ENCODE measurements around the gene DHX35.

The DHX35 gene

GRCh38 chr20:38962044-38962927 lies at the start of gene DHX35:
DHX35 (plus strand) TSS chr20:38962344; CDS start chr20:38962368, 24 bp downstream.
- peak; percentile 98 to 99 for DNase-seq

GRCh38 chr20:38915355-38915754 lies 46.8 kb upstream of the DHX35 start:
- DNase-seq, result no peak

- no peak for DNase-seq
Observed at GRCh38 chr20:38917657-38918056, 44.5 kb upstream of the DHX35 start.

- DNase-seq, result no peak
Observed at GRCh38 chr20:38918172-38918571, 44.0 kb upstream of the DHX35 start.

- no peak for DNase-seq
Observed at GRCh38 chr20:38919683-38920082, 42.5 kb upstream of the DHX35 start.

GRCh38 chr20:38920411-38920810 lies 41.7 kb upstream of the DHX35 start:
- DNase-seq, result no peak

- no peak for DNase-seq
Observed at GRCh38 chr20:38920851-38921250, 41.3 kb upstream of the DHX35 start.

GRCh38 chr20:38924718-38925117 lies 37.4 kb upstream of the DHX35 start:
- no peak for DNase-seq

GRCh38 chr20:38926142-38926933 lies 35.8 kb upstream of the DHX35 start, which contains the start of gene FAM83D:
FAM83D (plus strand) TSS chr20:38926417; CDS start chr20:38926443, 26 bp downstream.
- DNase-seq, result peak; percentile 92

- DNase-seq, result no peak
Observed at GRCh38 chr20:38926934-38927616, 35.1 kb upstream of the DHX35 start.

GRCh38 chr20:38927902-38928578 lies 34.1 kb upstream of the DHX35 start:
- DNase-seq, result no peak

- no peak for DNase-seq
Observed at GRCh38 chr20:38930242-38930569, 31.9 kb upstream of the DHX35 start.

GRCh38 chr20:38931984-38932383 lies 30.2 kb upstream of the DHX35 start:
- DNase-seq, result no peak

- DNase-seq, result no peak
Observed at GRCh38 chr20:38932457-38933120, 29.6 kb upstream of the DHX35 start.

GRCh38 chr20:38934530-38934929 lies 27.6 kb upstream of the DHX35 start:
- no peak for DNase-seq

- DNase-seq, result no peak
Observed at GRCh38 chr20:38935285-38935684, 26.9 kb upstream of the DHX35 start.

GRCh38 chr20:38935967-38936407 lies 26.2 kb upstream of the DHX35 start:
- DNase-seq, result no peak

GRCh38 chr20:38937000-38937399 lies 25.1 kb upstream of the DHX35 start:
- DNase-seq, result no peak

- no peak for DNase-seq
Observed at GRCh38 chr20:38937978-38938473, 24.1 kb upstream of the DHX35 start.

- no peak for DNase-seq
Observed at GRCh38 chr20:38939686-38940085, 22.5 kb upstream of the DHX35 start.

GRCh38 chr20:38940644-38941043 lies 21.5 kb upstream of the DHX35 start:
- DNase-seq, result no peak

All from stimulated activated CD4-positive, alpha-beta T cell treated with anti-CD3 and anti-CD28 coated beads, Interleukin-4, amount 100 ng/mL, for 4 hours (primary cell).